ENCODE results near the gene CARMIL3. TPM values are rescaled to one million over a fixed set of nuclear protein-coding genes. Genes with fewer than 3 reads are reported as not detected.

The CARMIL3 gene
- total RNA-seq, 2 donors from 2014 or later, result 0.14 TPM; not detected in 1

DNA sequence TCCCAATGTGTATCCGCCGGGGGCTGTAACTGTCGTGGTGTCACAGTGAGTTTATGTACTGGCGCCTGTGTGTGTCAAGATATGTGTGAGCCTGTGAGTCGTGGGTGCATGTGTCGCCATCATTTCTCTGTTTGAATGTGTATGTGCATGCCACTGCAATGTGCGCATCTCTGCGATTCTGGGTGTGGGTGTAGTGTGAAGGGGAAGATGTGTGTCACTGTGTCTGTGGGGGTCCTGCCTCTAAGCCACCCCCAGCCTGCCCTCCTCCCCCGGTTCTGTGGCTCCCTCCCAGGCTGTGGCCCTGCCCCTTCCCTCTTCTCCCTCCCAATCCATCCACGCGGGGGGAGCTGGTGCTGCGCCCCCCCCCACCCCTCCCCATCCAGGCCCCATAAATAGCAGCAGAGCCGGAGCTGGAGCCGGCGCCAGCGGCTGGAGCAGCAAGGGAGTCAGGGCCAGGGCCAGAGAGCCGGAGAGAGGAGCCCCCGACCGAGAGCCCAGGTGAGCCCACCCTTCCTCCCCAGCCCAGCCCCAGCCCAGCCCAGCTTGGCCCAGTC, 19.4 kb downstream of the CARMIL3 start, which contains the start of gene CPNE6:
Gene CPNE6 (plus strand): TSS at position 419 of the 554 bp plus-strand sequence. CDS start 1,375 bp downstream, outside the sequence.
- TF ChIP-seq CTCF (IDR thresholded peaks at IDR 0.05), result no peak
- Histone ChIP-seq H3K4me1 (ENCODE audit: control insufficient read depth in 1 of 2, low read depth in 2 of 2) (peaks cover 0 to 16% of the 10 kb centered on the region in 2 donors), H3K9me3 (no peaks in the 10 kb centered on the region), H3K4me3 (no peak within 1 kb of the TSS), H3K27ac (no peak within 1 kb of the TSS), H3K27me3 (replicated peaks; ENCODE audit: insufficient read depth) (no peaks in the 10 kb centered on the region), H3K36me3 (no peaks in the 10 kb centered on the region)
- DNase-seq (ENCODE audit: low spot score) (no peak), ATAC-seq (ENCODE audit: insufficient number of reproducible peaks, low FRiP score, low read depth) (no peak)

- Histone ChIP-seq H3K9me3 (no peaks in the 10 kb centered on the region), H3K27ac (no peak overlapping the region), H3K4me3 (no peak overlapping the region), H3K27me3 (replicated peaks; ENCODE audit: insufficient read depth) (no peaks in the 10 kb centered on the region), H3K36me3 (no peaks in the 10 kb centered on the region), H3K4me1 (ENCODE audit: control insufficient read depth in 1 of 2, low read depth in 2 of 2) (peaks cover 0 to 16% of the 10 kb centered on the region in 2 donors)
- ATAC-seq (ENCODE audit: insufficient number of reproducible peaks, low FRiP score, low read depth) (no peak), DNase-seq (ENCODE audit: low spot score) (no peak)
- no peak for TF ChIP-seq CTCF (IDR thresholded peaks at IDR 0.05)
These were observed 20.1 kb downstream of the CARMIL3 start for GRCh38 chr14:24071836-24072430.

GRCh38 chr14:24072436-24072835, 20.6 kb downstream of the CARMIL3 start:
- Histone ChIP-seq H3K4me3 (no peak overlapping the region), H3K36me3 (no peaks in the 10 kb centered on the region), H3K9me3 (no peaks in the 10 kb centered on the region), H3K27ac (no peak overlapping the region), H3K27me3 (replicated peaks; ENCODE audit: insufficient read depth) (no peaks in the 10 kb centered on the region), H3K4me1 (ENCODE audit: control insufficient read depth in 1 of 2, low read depth in 2 of 2) (peaks cover 0 to 16% of the 10 kb centered on the region in 2 donors)
- TF ChIP-seq CTCF (IDR thresholded peaks at IDR 0.05), result no peak
- ATAC-seq (ENCODE audit: insufficient number of reproducible peaks, low FRiP score, low read depth) (no peak), DNase-seq (ENCODE audit: low spot score) (no peak)

DNA sequence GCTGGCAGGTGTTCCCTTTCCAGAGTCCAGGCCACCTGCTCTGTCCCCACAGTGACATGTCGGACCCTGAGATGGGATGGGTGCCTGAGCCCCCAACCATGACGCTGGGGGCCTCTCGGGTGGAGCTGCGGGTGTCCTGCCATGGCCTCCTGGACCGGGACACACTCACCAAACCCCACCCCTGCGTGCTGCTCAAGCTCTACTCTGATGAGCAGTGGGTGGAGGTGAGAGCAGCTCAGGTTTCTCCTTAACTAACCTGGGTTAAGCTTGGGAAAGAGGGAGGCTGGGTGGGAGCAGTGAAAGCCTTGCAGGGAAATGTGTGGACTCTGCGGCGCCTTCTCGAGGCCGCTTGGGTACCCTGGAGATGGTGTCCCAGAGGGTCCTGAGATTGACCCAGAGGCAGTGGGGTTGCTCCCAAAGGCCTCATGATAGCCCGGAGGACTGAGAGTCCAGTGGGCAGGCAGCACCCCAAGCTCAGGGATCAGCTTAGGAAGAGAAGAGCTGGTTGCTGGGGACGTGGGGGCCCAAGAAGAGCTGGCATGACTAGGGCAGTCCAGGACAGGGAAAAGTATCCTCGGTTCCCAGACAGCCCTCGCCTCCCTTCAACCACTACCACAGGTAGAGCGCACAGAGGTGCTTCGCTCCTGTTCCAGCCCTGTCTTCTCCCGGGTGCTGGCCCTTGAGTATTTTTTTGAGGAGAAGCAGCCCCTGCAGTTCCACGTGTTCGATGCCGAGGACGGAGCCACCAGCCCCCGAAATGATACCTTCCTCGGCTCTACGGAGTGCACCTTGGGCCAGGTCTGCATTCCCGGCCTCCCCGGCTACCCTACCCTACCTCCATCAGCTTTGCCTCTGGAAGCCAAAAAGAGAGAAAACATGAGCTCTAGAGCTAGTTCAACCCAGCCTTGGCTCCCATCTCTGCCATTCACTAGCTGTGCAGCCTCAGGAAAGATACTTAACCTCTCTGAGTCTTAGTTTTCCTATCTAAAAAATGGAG, 21.4 kb downstream of the CARMIL3 start:
- ATAC-seq (ENCODE audit: insufficient number of reproducible peaks, low FRiP score, low read depth) (no peak), DNase-seq (ENCODE audit: low spot score) (no peak)
- no peak for TF ChIP-seq CTCF (IDR thresholded peaks at IDR 0.05)
- Histone ChIP-seq H3K9me3 (no peaks in the 10 kb centered on the region), H3K4me3 (no peak overlapping the region), H3K36me3 (no peaks in the 10 kb centered on the region), H3K4me1 (ENCODE audit: control insufficient read depth in 1 of 2, low read depth in 2 of 2) (peaks cover 0 to 16% of the 10 kb centered on the region in 2 donors), H3K27me3 (replicated peaks; ENCODE audit: insufficient read depth) (no peaks in the 10 kb centered on the region), H3K27ac (no peak overlapping the region)
